Measurements from ENCODE around the gene UBE2Q2. TPM values are rescaled to one million over a fixed set of nuclear protein-coding genes. Genes with fewer than 3 reads are reported as not detected.

The UBE2Q2 gene
- total RNA-seq, 1 experiment from 2014 or later = 27.0 TPM

DNA sequence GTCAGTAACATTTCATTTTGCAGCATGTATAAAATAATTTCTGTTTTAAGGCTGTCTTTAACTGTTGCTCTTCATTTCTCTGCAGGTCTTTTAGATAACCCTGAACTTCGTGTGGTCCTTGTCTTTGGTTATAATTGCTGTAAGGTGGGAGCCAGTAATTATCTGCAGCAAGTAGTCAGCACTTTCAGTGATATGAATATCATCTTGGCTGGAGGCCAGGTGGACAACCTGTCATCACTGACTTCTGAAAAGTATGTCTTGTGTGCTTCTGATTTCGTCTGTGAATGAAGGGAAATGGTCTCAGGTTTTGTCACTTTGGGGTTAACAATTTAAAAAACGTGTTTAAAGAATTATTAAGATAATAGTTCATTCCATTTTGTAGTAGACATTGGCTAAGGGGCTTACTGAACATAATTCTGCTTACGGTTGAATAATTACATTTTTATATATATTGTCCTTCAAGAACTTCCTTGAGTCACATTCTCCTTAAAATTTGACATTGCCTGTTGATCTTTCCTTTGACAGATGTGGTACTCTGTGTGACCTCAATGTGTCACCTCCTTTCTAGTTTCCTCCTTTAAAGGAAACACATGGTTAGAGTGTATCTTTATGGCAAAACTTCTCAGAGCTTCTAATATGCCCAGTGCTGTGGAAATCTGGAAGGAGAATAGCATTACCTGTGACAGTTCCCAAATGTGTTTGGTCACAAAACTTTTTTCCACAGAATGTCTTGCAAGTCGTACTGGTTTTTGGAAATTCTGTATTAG lies 86.7 kb downstream of the UBE2Q2 start (continued):
- TF ChIP-seq ZNF232 (CRISPR knock-in tag; IDR thresholded peaks at IDR 0.05) = no peak
- TF ChIP-seq TEAD4 (CRISPR knock-in tag; IDR thresholded peaks at IDR 0.05) = no peak
- no peak for TF ChIP-seq ZNF396 (CRISPR knock-in tag; IDR thresholded peaks at IDR 0.05; ENCODE audit: borderline replicate concordance)
- TF ChIP-seq, protein P1, sequence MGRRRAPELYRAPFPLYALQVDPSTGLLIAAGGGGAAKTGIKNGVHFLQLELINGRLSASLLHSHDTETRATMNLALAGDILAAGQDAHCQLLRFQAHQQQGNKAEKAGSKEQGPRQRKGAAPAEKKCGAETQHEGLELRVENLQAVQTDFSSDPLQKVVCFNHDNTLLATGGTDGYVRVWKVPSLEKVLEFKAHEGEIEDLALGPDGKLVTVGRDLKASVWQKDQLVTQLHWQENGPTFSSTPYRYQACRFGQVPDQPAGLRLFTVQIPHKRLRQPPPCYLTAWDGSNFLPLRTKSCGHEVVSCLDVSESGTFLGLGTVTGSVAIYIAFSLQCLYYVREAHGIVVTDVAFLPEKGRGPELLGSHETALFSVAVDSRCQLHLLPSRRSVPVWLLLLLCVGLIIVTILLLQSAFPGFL (CRISPR knock-in tag; IDR thresholded peaks at IDR 0.05; ENCODE audit: borderline replicate concordance) = no peak
- TF ChIP-seq ZBTB21 (CRISPR knock-in tag; IDR thresholded peaks at IDR 0.05; ENCODE audit: borderline replicate concordance) = no peak
- TF ChIP-seq FOXP1 (CRISPR knock-in tag; IDR thresholded peaks at IDR 0.05; ENCODE audit: borderline replicate concordance) = no peak
- no peak for TF ChIP-seq NFE2L1 (CRISPR knock-in tag; IDR thresholded peaks at IDR 0.05)
- no peak for TF ChIP-seq NFYB (CRISPR knock-in tag; conservative IDR thresholded peaks at IDR 0.05; ENCODE audit: low read depth)
- TF ChIP-seq GABPB1 (CRISPR knock-in tag; IDR thresholded peaks at IDR 0.05) = no peak
- TF ChIP-seq, protein P2, sequence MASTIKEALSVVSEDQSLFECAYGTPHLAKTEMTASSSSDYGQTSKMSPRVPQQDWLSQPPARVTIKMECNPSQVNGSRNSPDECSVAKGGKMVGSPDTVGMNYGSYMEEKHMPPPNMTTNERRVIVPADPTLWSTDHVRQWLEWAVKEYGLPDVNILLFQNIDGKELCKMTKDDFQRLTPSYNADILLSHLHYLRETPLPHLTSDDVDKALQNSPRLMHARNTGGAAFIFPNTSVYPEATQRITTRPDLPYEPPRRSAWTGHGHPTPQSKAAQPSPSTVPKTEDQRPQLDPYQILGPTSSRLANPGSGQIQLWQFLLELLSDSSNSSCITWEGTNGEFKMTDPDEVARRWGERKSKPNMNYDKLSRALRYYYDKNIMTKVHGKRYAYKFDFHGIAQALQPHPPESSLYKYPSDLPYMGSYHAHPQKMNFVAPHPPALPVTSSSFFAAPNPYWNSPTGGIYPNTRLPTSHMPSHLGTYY (CRISPR knock-in tag; IDR thresholded peaks at IDR 0.05) = no peak

DNA sequence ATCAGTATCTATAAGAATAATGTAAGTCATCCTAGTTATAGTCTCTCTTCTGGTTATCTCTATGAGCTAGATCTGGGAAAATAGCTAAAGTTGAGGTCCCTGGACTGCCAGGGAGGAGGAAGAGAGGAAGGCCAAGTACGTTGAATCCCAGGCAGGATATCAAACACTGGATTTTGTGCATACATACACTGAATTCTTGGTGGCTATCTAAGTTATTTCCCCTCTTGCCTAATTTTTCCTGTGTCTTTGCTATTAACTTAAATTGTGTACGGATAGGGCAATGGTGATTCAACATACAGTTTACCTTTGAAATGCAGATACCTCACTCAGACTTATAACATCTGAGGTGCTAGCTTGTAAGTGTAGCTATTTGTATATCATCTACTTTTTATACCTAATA lies 87.6 kb downstream of the UBE2Q2 start:
- CTCF ChIA-PET = interaction anchor here (1.0 to 5.9 kb wide), 2 partner anchors 9 to 208 kb away, joined by 4 to 73 read pairs; no protein-coding TSS in a partner anchor
- POLR2A ChIA-PET = no interaction called here
- Mint-ChIP-seq H3K9me3 (peaks cover 5% of the 10 kb centered on the region; the same call in 1 of the 2 replicates), H3K36me3 (peaks cover 50% of the 10 kb centered on the region), H3K27ac (no peak overlapping the region), H3K4me1 (peaks cover 31% of the 10 kb centered on the region), H3K27me3 (ENCODE audit: low read depth) (no peaks in the 10 kb centered on the region), H3K4me3 (no peak overlapping the region)
- ATAC-seq (no peak), DNase-seq (ENCODE audit: low spot score) (no peak)
- no peak for TF ChIP-seq GTF2I (CRISPR knock-in tag; conservative IDR thresholded peaks at IDR 0.05)
- TF ChIP-seq, protein P3, sequence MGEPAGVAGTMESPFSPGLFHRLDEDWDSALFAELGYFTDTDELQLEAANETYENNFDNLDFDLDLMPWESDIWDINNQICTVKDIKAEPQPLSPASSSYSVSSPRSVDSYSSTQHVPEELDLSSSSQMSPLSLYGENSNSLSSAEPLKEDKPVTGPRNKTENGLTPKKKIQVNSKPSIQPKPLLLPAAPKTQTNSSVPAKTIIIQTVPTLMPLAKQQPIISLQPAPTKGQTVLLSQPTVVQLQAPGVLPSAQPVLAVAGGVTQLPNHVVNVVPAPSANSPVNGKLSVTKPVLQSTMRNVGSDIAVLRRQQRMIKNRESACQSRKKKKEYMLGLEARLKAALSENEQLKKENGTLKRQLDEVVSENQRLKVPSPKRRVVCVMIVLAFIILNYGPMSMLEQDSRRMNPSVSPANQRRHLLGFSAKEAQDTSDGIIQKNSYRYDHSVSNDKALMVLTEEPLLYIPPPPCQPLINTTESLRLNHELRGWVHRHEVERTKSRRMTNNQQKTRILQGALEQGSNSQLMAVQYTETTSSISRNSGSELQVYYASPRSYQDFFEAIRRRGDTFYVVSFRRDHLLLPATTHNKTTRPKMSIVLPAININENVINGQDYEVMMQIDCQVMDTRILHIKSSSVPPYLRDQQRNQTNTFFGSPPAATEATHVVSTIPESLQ (CRISPR knock-in tag; IDR thresholded peaks at IDR 0.05) = no peak
- no peak for TF ChIP-seq NFE2L1 (CRISPR knock-in tag; IDR thresholded peaks at IDR 0.05)
- no peak for TF ChIP-seq OVOL2 (CRISPR knock-in tag; IDR thresholded peaks at IDR 0.05; ENCODE audit: borderline replicate concordance)
- no peak for TF ChIP-seq IRF2 (CRISPR knock-in tag; IDR thresholded peaks at IDR 0.05; ENCODE audit: borderline replicate concordance, low read depth)
- TF ChIP-seq ATF1 (CRISPR knock-in tag; IDR thresholded peaks at IDR 0.05) = no peak
- TF ChIP-seq, protein P4, sequence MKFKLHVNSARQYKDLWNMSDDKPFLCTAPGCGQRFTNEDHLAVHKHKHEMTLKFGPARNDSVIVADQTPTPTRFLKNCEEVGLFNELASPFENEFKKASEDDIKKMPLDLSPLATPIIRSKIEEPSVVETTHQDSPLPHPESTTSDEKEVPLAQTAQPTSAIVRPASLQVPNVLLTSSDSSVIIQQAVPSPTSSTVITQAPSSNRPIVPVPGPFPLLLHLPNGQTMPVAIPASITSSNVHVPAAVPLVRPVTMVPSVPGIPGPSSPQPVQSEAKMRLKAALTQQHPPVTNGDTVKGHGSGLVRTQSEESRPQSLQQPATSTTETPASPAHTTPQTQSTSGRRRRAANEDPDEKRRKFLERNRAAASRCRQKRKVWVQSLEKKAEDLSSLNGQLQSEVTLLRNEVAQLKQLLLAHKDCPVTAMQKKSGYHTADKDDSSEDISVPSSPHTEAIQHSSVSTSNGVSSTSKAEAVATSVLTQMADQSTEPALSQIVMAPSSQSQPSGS (CRISPR knock-in tag; IDR thresholded peaks at IDR 0.05; ENCODE audit: borderline replicate concordance, low read depth) = no peak
- no peak for TF ChIP-seq ESRRA (CRISPR knock-in tag; IDR thresholded peaks at IDR 0.05; ENCODE audit: borderline replicate concordance)
- TF ChIP-seq, protein P5, sequence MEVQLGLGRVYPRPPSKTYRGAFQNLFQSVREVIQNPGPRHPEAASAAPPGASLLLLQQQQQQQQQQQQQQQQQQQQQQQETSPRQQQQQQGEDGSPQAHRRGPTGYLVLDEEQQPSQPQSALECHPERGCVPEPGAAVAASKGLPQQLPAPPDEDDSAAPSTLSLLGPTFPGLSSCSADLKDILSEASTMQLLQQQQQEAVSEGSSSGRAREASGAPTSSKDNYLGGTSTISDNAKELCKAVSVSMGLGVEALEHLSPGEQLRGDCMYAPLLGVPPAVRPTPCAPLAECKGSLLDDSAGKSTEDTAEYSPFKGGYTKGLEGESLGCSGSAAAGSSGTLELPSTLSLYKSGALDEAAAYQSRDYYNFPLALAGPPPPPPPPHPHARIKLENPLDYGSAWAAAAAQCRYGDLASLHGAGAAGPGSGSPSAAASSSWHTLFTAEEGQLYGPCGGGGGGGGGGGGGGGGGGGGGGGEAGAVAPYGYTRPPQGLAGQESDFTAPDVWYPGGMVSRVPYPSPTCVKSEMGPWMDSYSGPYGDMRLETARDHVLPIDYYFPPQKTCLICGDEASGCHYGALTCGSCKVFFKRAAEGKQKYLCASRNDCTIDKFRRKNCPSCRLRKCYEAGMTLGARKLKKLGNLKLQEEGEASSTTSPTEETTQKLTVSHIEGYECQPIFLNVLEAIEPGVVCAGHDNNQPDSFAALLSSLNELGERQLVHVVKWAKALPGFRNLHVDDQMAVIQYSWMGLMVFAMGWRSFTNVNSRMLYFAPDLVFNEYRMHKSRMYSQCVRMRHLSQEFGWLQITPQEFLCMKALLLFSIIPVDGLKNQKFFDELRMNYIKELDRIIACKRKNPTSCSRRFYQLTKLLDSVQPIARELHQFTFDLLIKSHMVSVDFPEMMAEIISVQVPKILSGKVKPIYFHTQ (CRISPR knock-in tag; IDR thresholded peaks at IDR 0.05) = no peak
- TF ChIP-seq MYBL2 (CRISPR knock-in tag; IDR thresholded peaks at IDR 0.05) = no peak
- no peak for TF ChIP-seq PRRX2 (CRISPR knock-in tag; IDR thresholded peaks at IDR 0.05)

Measured in WTC11 (cell line).